HG03442 (cell line): ENCODE data around the gene PGS1.

Source experiments
- ATAC-seq: cut with Tn5 transposase; IDR thresholded peaks from one replicate; pipeline ENCODE4 v1.9.1; 2021; ENCODE audit warnings: mild to moderate bottlenecking, moderate library complexity; ENCODE audit not compliant: unreplicated experiment

Gene PGS1

GRCh38 chr17:78364436-78365281, 13.8 kb upstream of the PGS1 start:
- no peak for ATAC-seq

- no peak for ATAC-seq
These were observed 12.8 kb upstream of the PGS1 start for GRCh38 chr17:78365561-78366108.

DNA sequence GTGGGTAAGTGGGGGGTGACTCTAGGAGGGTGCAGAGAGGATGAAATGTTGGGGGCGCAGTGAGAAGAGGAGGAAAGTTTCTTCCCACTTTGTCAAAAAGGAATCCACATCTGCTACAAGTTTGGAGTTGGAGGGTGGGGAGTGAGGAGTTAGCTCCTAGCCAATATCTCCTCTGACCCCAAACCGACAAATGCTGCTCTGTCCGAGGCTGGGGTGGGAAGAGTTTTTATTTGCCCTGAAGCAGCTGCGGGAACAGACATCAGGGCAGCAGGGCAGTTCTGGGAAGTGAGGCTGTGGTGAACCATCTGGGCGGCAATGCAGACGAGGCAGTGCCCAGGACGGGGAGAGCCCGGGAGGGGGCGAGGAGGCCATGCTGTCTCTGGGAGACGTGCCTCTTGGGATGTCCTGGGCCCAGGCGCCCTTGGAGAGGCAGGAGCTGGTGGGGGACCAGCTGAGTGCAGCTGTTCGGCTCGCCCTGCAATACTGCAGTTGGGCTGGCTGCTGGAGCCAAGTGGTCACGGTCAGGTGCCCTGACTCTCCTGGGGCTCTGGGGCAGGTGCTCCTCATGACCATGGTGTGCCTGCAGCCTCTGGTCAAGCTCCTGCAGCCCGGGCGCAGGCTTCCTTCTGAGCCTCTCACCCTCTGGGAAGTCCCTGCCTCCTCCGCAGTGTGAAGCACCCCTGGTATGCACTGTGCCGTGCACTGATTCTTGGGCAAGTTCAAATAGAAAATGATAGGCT, 12.2 kb upstream of the PGS1 start:
- ATAC-seq = no peak

- no peak for ATAC-seq
These were observed 11.3 kb upstream of the PGS1 start for GRCh38 chr17:78367193-78367592.

- ATAC-seq = no peak
These were observed 10.1 kb upstream of the PGS1 start for GRCh38 chr17:78368348-78368747.

DNA sequence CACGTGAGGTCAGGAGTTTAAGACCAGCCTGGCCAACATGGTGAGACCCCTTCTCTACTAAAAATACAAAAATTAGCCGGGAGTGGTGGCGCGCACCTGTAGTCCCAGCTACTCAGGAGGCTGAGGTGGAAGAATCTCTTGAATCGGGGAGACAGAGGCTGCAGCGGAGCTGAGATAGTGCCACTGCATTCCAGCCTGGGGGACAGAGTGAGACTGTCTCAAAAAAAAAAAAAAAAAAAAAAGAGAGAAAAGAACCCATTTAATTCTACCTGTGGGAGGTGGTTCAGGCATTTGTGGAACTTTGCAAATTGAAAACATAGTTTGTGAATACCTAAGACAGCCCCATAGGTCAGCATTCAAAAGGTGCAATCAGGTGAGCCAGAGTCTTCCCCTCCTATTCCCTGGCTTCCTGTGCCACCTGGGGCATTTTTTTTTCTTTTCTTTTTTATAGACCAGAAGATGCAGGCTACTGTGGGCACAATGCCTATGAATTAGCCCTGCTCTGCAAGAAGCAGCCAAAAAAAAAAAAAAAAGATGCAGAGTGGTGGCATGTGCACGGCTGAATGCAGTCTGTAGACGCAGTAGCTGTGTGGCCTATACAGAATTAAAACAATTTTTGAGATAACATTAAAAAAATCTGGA, 9.5 kb upstream of the PGS1 start:
- ATAC-seq = no peak

DNA sequence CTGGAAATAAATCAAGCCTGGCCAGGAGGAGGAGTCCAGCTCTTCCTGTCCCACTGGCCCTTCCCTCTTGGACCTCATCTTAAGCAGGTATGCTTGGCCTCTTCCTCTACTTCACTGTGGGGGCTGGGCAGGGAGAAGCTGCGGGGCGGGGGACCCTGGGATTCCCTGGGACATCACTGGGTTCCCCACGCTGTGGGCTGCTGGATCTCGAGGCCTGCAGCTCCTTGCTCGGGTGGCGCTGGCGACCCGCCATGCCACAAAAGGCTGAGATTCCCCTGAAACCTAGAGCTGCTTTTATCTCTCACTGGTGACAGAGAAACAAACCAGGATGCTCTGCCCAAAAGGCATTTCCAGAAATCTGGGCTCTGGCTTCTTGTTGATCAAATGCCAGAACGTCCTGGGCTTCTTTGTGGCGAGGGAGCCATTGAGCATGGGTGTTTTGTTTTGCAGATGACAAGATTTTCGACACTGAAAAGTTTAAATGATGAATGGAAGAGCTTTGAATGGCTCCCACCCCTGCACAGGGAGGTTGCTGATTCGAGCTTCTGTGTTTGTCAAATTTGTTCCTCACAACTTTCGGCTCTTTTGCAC, 8.6 kb upstream of the PGS1 start:
- ATAC-seq = no peak

- no peak for ATAC-seq
These were observed 7.4 kb upstream of the PGS1 start for GRCh38 chr17:78371056-78371455.

DNA sequence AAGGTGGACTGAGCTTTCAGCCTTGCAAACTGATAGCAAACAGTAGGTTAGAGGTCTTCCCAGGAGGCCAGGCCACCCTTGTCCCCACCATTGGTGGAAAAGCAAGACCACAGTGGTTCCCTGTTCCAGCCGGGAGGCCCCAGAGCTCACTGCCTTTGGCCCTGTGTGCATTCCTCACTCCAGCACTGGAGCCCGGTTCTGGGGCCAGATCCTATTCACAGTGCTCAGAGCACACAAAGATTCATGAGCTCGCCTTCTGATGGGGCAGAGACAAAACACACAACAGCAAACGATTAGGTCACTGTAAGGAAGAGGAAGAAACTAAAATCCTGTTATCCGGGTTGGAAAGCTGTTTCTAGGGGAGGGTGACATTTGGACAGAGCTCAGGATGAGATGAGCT, 5.6 kb upstream of the PGS1 start:
- no peak for ATAC-seq

- ATAC-seq = no peak
These were observed 4.3 kb upstream of the PGS1 start for GRCh38 chr17:78374189-78374588.

DNA sequence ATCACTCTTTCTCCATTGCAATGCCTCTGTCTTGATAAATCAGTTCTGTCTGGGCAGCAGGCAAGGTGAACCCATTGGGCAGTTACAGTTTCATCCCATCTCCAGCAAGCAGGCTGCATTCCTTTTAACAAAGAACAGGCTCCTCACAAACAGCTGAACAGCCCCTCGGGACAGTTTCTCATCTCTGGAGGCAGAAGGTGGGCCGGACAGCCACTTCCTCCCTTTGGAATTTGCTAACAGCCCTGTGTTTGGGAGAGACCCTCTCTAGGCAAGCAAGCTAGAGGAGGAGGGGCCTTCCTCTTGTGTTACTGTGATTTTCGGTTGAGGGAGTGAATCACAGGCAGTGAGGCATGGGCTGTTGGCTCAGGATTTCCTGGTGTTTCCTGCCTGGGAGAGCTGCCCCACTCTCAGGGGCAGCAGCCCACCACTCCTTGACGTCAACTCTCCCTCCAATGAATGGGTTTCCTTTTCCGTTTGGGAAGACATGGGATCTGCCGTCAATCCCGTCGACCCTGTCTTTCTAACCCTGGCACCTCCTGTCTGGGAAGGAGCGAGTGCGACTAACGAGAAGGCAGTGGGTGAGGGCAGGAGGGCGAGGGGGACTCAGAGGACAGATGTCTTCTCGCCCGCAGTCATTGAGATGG, 3.7 kb upstream of the PGS1 start:
- ATAC-seq = no peak

DNA sequence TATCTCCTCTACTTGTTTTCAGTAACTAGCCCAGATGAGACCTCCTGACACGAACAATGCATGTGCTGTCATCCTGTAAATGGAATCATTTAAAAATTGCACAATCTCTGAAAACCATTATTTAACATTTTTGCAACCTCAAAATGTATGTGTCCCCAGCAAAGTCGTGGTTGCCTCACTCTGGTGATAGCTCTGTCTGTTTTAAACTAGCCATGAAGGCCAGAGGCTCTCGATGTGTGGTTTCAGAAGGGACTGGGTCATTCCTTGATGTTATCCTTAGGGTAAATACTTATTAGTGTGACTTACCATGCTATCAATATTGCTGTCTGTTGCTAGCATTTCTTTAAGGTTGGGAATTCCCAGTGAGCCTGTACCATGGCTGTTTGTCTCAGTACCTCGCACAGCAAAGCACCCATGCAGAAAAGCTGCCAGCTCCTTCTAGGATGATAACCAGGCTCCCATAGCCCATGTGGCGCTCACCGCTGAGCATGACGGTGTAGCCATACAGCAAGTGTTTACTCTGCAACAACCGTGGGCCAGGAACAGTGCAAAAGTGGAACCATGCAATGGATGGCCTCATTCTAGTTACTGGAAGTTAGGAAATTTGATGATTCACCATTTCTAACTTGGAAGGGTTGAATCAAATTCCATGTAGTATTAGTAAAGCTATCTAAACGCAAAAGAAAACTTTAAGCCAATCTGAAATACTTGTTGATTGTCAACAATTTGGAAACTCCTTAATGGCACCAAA, 2.9 kb upstream of the PGS1 start:
- no peak for ATAC-seq

- no peak for ATAC-seq
These were observed 2.3 kb upstream of the PGS1 start for GRCh38 chr17:78376161-78376560.

GRCh38 chr17:78377858-78378224, 608 bp upstream of the PGS1 start:
- ATAC-seq = no peak

- ATAC-seq = no peak
These were observed 662 bp downstream of the PGS1 start for GRCh38 chr17:78379131-78379491.

DNA sequence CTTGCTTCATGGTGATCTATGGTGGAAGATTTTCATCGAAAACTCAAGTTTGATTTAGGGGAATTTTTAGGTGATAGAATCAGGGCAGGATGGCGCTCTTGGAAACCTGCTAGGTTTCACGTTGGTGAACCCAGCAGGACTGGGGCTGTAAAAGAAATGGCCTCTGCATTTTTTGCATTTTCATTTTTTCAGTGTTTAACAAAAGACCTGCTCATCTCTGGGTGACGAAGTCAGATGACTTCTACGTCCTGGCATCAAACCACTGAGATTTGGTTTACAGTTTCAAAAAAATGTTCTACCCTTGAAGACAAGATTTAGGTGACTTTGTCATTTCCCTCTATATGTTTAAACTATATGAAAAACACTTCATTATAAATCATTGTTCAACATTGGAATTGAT, 1.9 kb downstream of the PGS1 start:
- no peak for ATAC-seq

DNA sequence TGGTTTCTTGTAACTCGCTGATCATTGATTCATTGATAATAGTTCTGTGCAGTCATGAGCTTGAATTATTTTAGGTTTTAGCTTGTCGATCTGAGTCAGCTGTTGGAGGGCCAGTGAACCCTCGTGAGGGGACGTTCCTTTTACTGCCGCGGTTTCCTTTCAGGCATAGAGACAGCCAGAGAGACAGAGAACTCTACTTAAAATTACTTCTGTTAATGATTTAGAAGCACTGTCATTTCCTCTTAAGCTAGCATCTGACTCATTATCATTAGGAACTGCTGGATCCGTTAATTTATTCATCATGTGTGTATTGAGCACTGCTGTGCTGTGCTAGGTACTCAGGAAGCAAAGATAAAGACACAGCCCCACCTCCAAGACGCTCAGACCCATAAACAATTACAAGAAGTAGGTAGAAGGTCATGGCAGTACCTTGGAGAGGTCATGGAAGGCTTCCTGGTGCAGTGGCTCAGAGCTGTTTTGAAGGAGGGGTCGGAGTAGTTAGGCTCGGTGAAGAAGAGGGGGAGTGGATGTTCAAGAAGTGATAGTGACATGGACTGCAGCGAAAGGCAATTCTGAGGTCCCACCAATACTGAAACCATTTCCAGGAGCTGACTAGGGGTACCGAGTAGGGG, 3.3 kb downstream of the PGS1 start:
- no peak for ATAC-seq

DNA sequence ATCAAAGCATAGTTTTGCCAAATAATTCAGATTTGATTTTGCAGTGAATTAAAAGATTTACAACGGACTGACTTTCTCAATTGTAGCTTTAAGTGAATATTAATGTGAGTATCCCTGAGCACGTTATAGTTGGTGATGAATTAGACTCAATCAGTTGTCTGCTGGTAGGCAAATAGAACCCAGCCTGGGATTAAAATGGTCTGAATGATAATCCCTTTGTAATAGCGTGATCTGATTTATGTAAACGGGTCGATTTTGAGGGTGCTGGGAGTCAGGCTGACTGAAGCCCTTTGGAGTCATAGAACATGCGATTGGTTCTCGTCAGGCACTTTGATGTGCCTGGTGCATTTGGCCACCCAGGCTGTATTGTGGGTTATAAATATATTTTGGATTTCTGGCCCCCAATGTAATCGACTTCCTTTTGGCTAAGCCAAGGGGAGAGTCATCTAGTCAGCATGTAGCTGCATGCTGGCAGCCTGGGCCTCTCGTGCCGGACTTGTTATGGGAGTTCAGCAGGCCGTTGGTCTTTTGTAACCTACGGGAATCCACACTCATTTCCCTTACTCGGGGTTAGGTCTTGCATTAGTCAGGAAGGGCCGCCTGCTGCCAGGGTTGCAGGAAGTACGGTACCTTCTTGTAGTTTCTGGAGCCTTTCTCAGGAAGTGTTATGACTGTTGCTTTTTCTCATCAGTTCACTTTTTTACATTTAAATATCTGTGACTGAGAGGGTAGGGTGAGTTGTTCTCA, 5.4 kb downstream of the PGS1 start:
- peak; percentile 32 for ATAC-seq
